A673 (cell line): Measurements from ENCODE around the gene CARS2. TPM values are rescaled to one million over a fixed set of nuclear protein-coding genes. Genes with fewer than 3 reads are reported as not detected.

ENCODE experiments used
- BruUV-seq: library from RNA; stranded (reverse); fragments of 400-500 nt; replicated peaks from 2 replicates; lab custom pipeline; 2021; lab: Mats Ljungman, UMichigan
- CTCF ChIA-PET: fragments of 300-600 bp; sonication (Branson Sonifier 250); formaldehyde crosslinking; loops from one replicate; lab custom pipeline; 2022; ENCODE audit warnings: antibody characterized with exemption; lab: Charles Lee
- POLR2A ChIA-PET: fragments of 300-600 bp; sonication (Branson Sonifier 250); formaldehyde crosslinking; loops from one replicate; lab custom pipeline; 2022; ENCODE audit warnings: antibody characterized with exemption; ENCODE audit not compliant: low non-redundant PET; lab: Charles Lee
- DNase-seq: peaks from one replicate; pipeline ENCODE4 v3.0.0-alpha.2; 2015; ENCODE audit warnings: low spot score
- H3K27ac ChIP-seq: fragments of 200-600 bp; sonication (generic); 2 replicates; pipeline ENCODE4 v1.5.1; 2016; ENCODE audit warnings: mixed run types, low read depth, mild to moderate bottlenecking, mixed read lengths, antibody characterized with exemption, low read length; ENCODE audit not compliant: poor library complexity, severe bottlenecking
- H3K27me3 ChIP-seq: fragments of 200-600 bp; sonication (generic); replicated peaks from 2 replicates; pipeline ENCODE4 v1.6.1; 2017; ENCODE audit warnings: mixed run types, low read depth, mild to moderate bottlenecking, mixed read lengths, antibody characterized with exemption, low read length; ENCODE audit not compliant: insufficient read depth, poor library complexity
- H3K36me3 ChIP-seq: fragments of 200-600 bp; sonication (generic); 2 replicates; pipeline ENCODE4 v1.6.1; 2016; ENCODE audit warnings: mixed run types, mild to moderate bottlenecking, mixed read lengths, antibody characterized with exemption, low read length; ENCODE audit not compliant: insufficient read depth, poor library complexity, severe bottlenecking
- H3K4me1 ChIP-seq: fragments of 200-600 bp; sonication (generic); 2 replicates; pipeline ENCODE4 v1.6.1; 2017; ENCODE audit warnings: mixed run types, mild to moderate bottlenecking, mixed read lengths, antibody characterized with exemption, low read length; ENCODE audit not compliant: insufficient read depth, poor library complexity, severe bottlenecking
- H3K4me3 ChIP-seq: fragments of 200-600 bp; sonication (generic); 2 replicates; pipeline ENCODE4 v1.5.1; 2016; ENCODE audit warnings: low read depth, mixed run types, mild to moderate bottlenecking, mixed read lengths, low read length; ENCODE audit not compliant: poor library complexity, severe bottlenecking
- H3K9me3 ChIP-seq: fragments of 200-600 bp; sonication (generic); 2 replicates; pipeline ENCODE4 v1.6.1; 2016; ENCODE audit warnings: mixed run types, low read depth, mild to moderate bottlenecking, mixed read lengths, antibody characterized with exemption, low read length; ENCODE audit not compliant: poor library complexity, severe bottlenecking
- EZH2 ChIP-seq: fragments of 200-600 bp; sonication (generic); IDR thresholded peaks from 2 replicates; pipeline ENCODE4 v1.6.1; 2017; ENCODE audit warnings: borderline replicate concordance, low read depth, mild to moderate bottlenecking, mixed read lengths, antibody characterized with exemption, low read length; ENCODE audit not compliant: poor library complexity, severe bottlenecking
- intact Hi-C: fragments of 100-400 bp; cut with micrococcal nuclease; formaldehyde crosslinking; loops from one replicate; pipeline ENCODE4 v1.10.0; 2022; ENCODE audit not compliant: unreplicated experiment
- total RNA-seq: library from RNA; stranded (reverse); gene quantifications from 2 replicates; pipeline ENCODE4 v1.2.3, GENCODE V29; 2021
- TF ChIP-seq, protein P1 (sequence below): fragments of 300-800, 200-600 bp; sonication (generic); conservative IDR thresholded peaks from 2 replicates; pipeline ENCODE4 v1.5.1; 2017; ENCODE audit warnings: low read depth, mild to moderate bottlenecking, antibody characterized with exemption, low read length, moderate library complexity, mixed read lengths

Gene CARS2
- total RNA-seq, 1 experiment from 2014 or later = 71.4 TPM

DNA sequence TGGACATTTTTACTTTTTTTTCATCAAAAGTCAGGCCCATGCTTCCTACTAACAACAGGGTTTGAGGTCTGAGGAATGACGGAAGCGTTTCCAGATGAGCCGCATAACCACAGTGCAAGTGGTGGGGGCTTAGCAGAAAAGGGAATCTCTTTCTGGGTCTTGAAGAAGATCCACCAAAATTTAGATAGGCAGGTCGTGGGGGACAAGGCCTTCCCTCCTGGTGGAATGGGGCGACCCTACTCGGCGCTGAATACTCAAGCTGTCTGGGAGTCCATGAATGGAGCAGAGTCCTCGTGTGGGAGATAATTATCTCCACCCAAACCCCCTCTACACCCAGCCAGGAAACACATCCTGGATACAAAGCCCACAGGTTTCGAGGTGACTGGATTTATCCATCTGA is 36.9 kb downstream of the CARS2 start:
- TF ChIP-seq EZH2 = no peak
- TF ChIP-seq, protein P1, sequence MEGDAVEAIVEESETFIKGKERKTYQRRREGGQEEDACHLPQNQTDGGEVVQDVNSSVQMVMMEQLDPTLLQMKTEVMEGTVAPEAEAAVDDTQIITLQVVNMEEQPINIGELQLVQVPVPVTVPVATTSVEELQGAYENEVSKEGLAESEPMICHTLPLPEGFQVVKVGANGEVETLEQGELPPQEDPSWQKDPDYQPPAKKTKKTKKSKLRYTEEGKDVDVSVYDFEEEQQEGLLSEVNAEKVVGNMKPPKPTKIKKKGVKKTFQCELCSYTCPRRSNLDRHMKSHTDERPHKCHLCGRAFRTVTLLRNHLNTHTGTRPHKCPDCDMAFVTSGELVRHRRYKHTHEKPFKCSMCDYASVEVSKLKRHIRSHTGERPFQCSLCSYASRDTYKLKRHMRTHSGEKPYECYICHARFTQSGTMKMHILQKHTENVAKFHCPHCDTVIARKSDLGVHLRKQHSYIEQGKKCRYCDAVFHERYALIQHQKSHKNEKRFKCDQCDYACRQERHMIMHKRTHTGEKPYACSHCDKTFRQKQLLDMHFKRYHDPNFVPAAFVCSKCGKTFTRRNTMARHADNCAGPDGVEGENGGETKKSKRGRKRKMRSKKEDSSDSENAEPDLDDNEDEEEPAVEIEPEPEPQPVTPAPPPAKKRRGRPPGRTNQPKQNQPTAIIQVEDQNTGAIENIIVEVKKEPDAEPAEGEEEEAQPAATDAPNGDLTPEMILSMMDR = no peak
- Histone ChIP-seq H3K36me3 (peaks cover 45% of the 10 kb centered on the region), H3K27ac (no peak overlapping the region), H3K27me3 (no peaks in the 10 kb centered on the region), H3K4me3 (no peak overlapping the region), H3K9me3 (no peaks in the 10 kb centered on the region), H3K4me1 (no peaks in the 10 kb centered on the region)
- intact Hi-C loops = no loop called here
- no TSS peak for BruUV-seq
- DNase-seq = no peak
- CTCF ChIA-PET = no interaction called here
- POLR2A ChIA-PET = no interaction called here

DNA sequence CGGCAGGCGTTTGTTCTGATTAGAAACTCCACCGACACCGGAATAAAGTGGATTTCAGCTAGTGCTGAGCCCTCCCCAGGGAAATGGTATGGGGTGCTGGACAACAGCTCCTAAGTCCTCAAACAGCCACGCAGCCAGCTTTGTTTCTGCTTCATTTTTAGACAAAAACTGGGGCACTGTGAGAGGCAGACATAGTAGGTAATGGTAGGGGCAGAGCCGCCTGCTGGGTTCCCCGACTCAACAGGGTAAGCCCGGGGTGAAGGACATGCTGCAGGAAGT is 39.7 kb downstream of the CARS2 start:
- Histone ChIP-seq H3K9me3 (peaks cover under 1% of the 10 kb centered on the region), H3K27ac (no peak overlapping the region), H3K4me1 (no peaks in the 10 kb centered on the region), H3K36me3 (peaks cover 70% of the 10 kb centered on the region), H3K27me3 (no peaks in the 10 kb centered on the region), H3K4me3 (no peak overlapping the region)
- intact Hi-C loops = no loop called here
- TF ChIP-seq EZH2 = no peak
- TF ChIP-seq, protein P1 = no peak
- DNase-seq = no peak
- POLR2A ChIA-PET = interaction anchor here (0.6 kb wide), 1 partner anchor 49 kb away, joined by 4 read pairs; no protein-coding TSS in a partner anchor
- CTCF ChIA-PET = no interaction called here
- BruUV-seq = no TSS peak

DNA sequence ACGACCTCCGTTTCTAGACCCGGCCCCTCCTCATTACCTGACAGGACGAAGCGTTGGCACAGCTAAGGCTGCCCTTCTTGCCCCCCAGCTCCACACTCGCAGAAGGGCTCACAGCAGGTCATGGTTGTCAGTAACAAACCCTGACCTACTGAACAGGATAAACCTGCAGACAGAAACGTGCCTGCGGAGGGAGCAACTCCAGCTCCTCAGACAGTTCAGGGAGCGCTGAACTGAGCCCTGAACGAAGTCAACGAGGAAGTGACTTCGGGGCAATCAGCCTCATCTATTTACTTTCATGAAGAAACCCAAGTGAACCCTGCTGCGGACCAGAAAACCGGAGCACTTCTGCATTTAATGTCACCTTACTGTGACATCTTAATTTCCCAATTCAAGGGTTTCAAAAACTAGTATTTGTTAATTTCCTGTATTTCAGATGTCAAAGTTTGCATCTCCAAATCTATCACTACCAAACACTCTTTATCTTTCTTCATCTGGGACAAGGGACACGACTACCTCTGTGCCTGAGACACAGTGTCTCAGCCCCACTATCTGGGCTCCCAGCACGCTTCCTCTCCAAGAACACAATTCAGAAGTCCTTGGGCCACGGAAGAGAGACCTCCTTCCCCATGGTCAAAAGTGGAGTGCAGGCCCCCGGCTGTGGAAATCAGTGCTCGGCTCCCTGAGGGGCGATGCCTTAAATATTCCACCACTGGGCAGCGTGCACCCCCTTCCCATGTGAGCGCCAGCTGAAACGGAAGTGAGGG is 40.2 kb downstream of the CARS2 start:
- intact Hi-C loops = no loop called here
- POLR2A ChIA-PET = no interaction called here
- H3K27ac ChIP-seq = no peak overlapping the region
- no peak overlapping the region for H3K4me3 ChIP-seq
- H3K27me3 ChIP-seq = no peaks in the 10 kb centered on the region
- no peak for DNase-seq
- no TSS peak for BruUV-seq
- TF ChIP-seq EZH2 = no peak
- TF ChIP-seq, protein P1 = no peak
- H3K36me3 ChIP-seq = peaks cover 74% of the 10 kb centered on the region
- no peaks in the 10 kb centered on the region for H3K4me1 ChIP-seq
- CTCF ChIA-PET = no interaction called here
- H3K9me3 ChIP-seq = peaks cover 4% of the 10 kb centered on the region
